ENCODE results near the gene OR52I2. TPM values are rescaled to one million over a fixed set of nuclear protein-coding genes. Genes with fewer than 3 reads are reported as not detected.

Gene OR52I2
- polyA plus RNA-seq, 1 donor from 2014 or later = not detected

GRCh38 chr11:4639931-4640330 is 58.4 kb downstream of the OR52I2 start:
- Histone ChIP-seq H3F3A (ENCODE audit: insufficient read depth, low read length, poor library complexity, severe bottlenecking) (no peaks in the 10 kb centered on the region), H3K79me2 (replicated peaks; ENCODE audit: insufficient read depth, low read length) (no peaks in the 10 kb centered on the region), H4K20me1 (ENCODE audit: insufficient read depth) (no peaks in the 10 kb centered on the region), H2AFZ (ENCODE audit: low read depth, low read length) (no peak overlapping the region), H3K9me3 (ENCODE audit: low read length) (no peaks in the 10 kb centered on the region), H3K27me3 (ENCODE audit: insufficient read depth, low read depth, low read length) (no peaks in the 10 kb centered on the region), H3K36me3 (ENCODE audit: insufficient read depth, low read length) (no peaks in the 10 kb centered on the region), H3K4me2 (ENCODE audit: low read length) (no peak overlapping the region), H3K9ac (ENCODE audit: low read length) (no peak overlapping the region), H3K4me3 (ENCODE audit: low read length) (no peak overlapping the region), H3K9me2 (ENCODE audit: insufficient read depth, low read length) (no peaks in the 10 kb centered on the region), H3K27ac (ENCODE audit: low read length) (no peak overlapping the region)
- TF ChIP-seq REST (IDR thresholded peaks at IDR 0.05; ENCODE audit: borderline replicate concordance) (no peak), CTCF (IDR thresholded peaks at IDR 0.05; ENCODE audit: poor library complexity, severe bottlenecking) (no peak)

- TF ChIP-seq EZH2 (IDR thresholded peaks at IDR 0.05; ENCODE audit: borderline replicate concordance, insufficient read depth, low read length, poor library complexity, severe bottlenecking) = no peak
- TF ChIP-seq POLR2AphosphoS5 (IDR thresholded peaks at IDR 0.05) = no peak
- TF ChIP-seq TAF1 (IDR thresholded peaks at IDR 0.05; ENCODE audit: low read depth) = no peak
- TF ChIP-seq SMC3 (conservative IDR thresholded peaks at IDR 0.05; ENCODE audit: poor library complexity) = no peak
- TF ChIP-seq RAD21 (conservative IDR thresholded peaks at IDR 0.05) = no peak
- TF ChIP-seq CTCF (IDR thresholded peaks at IDR 0.05; ENCODE audit: poor library complexity, severe bottlenecking) = no peak
- no peak for TF ChIP-seq MXI1 (conservative IDR thresholded peaks at IDR 0.05; ENCODE audit: poor library complexity, severe bottlenecking)
- TF ChIP-seq REST (IDR thresholded peaks at IDR 0.05; ENCODE audit: borderline replicate concordance) = no peak
- no peak for TF ChIP-seq EP300 (conservative IDR thresholded peaks at IDR 0.05; ENCODE audit: poor library complexity, severe bottlenecking)
- no peak overlapping the region for H3K4me2 ChIP-seq (ENCODE audit: low read length)
- H3K9me3 ChIP-seq (ENCODE audit: low read length) = no peaks in the 10 kb centered on the region
- H4K20me1 ChIP-seq (ENCODE audit: insufficient read depth) = no peaks in the 10 kb centered on the region
- no peaks in the 10 kb centered on the region for H3K9me2 ChIP-seq (ENCODE audit: insufficient read depth, low read length)
- no peak overlapping the region for H2AFZ ChIP-seq (ENCODE audit: low read depth, low read length)
- no peaks in the 10 kb centered on the region for H3F3A ChIP-seq (ENCODE audit: insufficient read depth, low read length, poor library complexity, severe bottlenecking)
- no peak overlapping the region for H3K27ac ChIP-seq (ENCODE audit: low read length)
- no peaks in the 10 kb centered on the region for H3K36me3 ChIP-seq (ENCODE audit: insufficient read depth, low read length)
- H3K9ac ChIP-seq (ENCODE audit: low read length) = no peak overlapping the region
- H3K79me2 ChIP-seq (replicated peaks; ENCODE audit: insufficient read depth, low read length) = no peaks in the 10 kb centered on the region
- no peaks in the 10 kb centered on the region for H3K27me3 ChIP-seq (ENCODE audit: insufficient read depth, low read depth, low read length)
- no peak overlapping the region for H3K4me3 ChIP-seq (ENCODE audit: low read length)
Measured at GRCh38 chr11:4641501-4641900, 60.0 kb downstream of the OR52I2 start.

Data from neural cell (in vitro differentiated cells).